IPS DF 4.7 (cell line): Measurements from ENCODE around the gene CDKL5.

Experiments used
- DNase-seq: peaks from one replicate; pipeline ENCODE4 v3.0.0-alpha.2; 2013; ENCODE audit warnings: low spot score; ENCODE audit errors: extremely low read depth

The CDKL5 gene

DNA sequence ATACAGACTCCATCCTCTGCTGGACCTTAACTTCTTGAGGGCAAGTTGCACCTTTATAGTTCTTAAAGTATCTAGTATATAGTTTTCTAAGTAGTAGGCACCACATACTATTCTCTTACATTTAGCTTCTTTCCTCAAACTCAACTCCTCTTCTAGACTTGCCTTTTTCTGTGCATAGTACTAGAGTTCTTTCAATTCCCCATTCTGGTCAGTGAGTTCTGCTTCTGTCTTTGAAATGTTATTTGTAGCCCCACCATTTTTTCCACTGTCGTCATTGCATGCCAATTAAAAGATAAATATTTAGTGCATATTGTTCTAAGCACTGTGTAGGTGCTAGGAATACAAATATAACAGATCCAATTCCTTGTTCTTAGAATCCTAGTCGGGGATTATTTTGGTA, 31.6 kb downstream of the CDKL5 start:
- no peak for DNase-seq

DNA sequence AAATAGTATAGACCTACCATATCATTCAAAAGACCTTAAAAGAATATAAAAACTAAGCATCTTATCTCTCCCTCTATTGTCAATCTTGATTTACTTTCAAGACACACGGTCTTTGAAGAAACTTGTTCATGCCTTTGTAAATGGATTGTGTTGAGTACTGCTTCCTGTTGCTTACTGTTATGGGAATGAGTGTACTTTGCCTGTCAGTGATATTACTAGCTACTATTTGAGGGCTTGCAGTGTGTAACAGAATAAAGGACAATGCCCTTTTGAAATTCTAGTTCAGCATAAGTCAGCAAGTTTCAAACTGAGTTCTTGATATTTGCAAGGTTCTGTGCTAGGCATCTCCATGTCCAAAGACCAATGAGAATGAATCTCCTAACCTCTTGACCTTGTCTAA, 36.0 kb downstream of the CDKL5 start:
- no peak for DNase-seq

DNA sequence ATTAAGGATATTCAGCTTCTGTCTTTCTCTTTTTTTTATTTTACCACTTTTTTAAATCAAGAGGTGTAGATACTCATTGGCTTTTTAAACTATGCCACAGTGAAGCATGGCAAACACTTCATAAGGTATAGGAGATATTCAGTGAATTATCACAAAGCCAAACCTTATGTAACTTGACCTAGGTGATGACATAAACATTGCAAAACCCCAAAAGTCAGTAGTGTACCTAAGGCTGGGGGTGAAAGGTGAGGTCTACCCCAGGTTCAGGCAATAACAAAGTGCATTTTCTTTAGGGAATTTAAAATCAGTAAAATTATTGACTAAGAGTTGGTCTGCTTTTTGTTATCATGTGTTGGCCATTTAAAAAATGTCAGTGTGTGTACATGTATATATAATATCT, 39.1 kb downstream of the CDKL5 start:
- DNase-seq = no peak

DNA sequence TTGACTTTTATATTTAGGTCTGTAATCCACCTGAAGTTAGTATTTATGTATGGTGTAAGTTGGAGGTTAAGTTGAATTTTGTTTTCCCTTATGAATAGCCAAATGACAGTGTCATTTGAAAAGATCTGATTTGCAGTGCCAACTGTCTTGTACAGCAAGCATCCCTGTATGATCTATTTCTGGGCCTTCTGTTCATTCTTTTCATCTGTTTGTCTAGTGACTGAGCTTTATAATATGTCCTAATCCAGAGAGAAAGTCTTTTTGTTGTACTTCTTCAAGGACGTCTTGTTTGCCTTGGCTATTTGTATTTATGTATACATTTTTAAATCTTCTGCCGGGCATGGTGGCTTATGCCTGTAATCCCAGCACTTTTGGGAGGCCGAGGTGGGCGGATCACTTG, 39.6 kb downstream of the CDKL5 start:
- DNase-seq = no peak

DNA sequence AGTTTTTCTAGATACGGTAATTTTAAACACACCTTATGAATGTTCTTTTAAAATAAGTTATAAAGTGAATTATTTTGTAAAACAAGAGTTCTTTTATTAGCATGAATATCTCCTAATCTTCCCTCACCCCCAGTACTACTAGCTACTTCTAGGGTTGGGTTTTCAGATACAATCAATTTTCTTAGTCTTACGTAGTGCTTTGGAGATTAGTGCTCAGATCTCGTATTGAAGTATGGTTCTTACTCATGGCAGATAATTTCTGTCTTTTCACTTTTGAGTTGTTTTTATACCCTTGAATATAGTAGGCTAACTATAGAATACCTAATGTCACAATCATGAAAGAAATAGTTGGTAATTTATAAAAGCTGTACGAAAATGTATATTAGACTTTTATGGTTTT, 43.2 kb downstream of the CDKL5 start:
- no peak for DNase-seq

DNA sequence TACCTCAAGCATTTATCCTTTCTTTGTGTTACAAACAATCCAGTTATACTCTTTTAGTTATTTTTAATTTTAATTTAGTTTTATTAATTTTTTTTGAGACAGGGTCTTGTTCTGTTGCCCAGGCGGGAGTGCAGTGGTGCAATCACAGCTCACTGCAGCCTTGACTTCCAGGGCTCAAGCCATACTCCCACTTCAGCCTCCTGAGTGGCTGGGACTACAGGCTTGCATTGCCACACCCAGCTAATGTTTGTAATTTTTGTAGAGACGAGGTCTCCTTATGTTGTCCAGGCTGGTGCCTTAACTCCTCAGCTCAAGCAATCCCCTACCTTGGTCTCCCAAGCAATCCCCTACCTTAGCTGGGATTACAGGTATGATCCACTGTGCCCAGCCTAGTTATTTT, 45.9 kb downstream of the CDKL5 start:
- DNase-seq = no peak

DNA sequence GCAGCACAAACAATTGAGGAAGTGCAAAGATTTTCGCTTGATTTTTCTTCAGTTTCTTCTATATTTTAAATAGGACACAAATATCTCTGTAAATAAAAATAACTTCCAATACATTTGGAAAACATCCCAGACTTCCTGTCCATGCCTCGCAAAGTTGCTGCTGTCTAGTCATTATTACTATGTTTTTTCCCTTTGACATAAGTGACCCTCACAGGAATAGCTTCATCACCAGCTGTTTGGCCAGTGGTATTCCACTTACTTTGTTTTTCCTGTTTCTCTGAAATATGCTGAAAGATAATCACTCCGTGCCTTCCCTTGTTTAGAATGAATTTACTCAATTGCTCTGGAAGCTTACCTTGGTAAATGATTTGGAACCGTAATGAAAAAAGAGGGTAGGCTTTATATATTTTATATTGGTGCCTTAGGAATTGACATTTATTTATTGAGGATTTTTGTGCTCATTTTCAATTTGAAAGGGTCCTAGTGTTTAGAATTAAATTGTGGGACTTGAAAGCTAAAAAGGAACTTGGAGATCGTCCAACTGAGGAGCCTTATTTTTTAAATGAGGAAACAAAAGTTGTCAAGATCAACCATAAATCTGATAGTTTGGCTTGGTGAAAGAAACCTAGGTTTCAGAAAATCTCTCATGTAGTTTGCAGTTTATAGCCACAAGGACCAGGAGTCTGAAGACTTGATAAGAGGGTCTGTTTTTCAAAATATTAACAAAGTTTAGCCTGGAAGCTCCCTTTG, 65.6 kb downstream of the CDKL5 start:
- no peak for DNase-seq

DNA sequence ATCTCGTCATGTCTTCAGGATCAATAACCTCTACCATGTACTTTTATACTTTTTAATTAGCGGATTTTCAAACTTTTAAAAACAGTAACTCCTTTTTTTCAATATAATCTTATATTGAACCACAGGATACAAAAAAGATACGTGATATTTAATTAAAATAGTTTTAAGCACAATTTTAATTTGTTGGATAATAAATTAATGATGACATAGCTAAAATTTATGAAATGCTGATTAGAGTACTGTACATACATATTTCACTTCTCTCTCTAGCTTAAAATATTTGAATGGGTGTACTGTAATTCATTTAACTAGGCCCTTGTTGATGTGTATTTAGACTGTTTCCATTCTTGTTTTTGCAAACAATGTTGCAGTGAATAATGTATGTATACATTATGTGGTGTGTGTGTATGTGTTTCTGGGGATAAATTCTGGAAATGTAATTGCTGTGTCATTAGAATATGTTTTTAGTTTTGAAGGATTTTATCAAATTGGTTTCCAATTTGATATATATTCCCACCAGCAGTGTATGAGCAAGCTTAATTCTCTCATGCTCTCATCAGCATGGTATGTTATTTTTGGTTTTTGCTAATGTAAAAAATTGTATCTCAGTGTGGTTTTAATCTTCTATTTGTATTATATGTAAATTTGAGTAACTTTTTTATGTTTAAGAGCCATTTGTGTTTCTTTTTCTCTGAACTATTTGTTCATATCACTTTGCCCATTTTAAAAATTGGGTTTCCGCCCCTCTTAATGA, 66.4 kb downstream of the CDKL5 start:
- DNase-seq = no peak

DNA sequence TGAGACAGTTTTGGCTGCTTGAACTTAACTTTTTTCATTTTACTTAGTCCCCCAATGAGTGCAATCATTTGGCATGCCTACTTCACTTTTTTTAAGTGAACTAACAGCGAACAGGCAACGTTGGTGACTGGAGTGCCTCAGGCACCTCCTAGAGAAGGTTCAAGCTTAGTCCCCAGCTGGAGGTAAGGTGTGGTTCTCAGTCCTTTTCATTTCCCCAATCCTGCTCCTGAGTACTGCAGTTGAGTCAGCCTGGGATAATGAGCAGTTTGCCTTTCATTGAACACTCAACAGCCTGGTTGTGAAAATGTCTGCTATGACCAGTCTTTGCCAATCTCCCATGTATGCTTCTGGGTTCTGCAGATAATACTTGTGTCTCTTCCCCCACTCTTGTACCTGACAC, 109.5 kb downstream of the CDKL5 start:
- no peak for DNase-seq

DNA sequence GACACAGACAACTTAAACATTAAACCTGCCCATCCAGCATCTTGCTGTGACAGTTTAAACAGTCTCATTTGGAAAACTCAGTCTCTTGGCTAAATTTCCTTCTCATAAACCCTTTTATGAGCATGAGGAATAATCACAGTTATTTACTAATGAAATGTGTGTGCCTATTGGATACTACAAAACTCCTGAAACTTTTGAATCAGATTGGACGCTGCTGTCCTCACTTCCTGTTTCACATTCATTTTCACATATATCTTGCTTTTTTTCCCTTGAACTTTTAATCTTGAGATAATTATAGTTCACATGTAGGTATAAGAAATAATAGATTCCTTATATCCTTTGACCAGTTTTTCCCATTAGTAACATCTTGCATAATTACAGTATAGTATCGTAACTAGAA, 111.7 kb downstream of the CDKL5 start:
- DNase-seq = no peak

DNA sequence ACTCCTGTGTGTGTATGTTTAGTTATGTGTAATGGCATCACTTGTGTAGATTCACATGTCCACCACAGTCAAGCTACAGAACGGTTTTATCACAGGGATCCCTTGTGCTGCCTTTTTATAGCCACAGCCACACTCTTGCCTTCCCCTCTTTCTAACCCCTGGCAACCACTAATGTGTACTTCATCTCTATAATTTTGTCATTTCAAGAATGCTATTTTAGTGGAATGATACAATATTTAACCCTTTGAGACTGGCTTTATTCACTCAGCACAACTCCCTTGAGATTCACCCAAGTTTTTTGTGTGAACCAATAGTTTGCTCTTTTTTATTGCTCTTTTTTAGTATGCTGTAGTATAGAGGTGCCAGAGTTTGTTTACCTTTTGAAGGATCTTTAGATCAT, 112.1 kb downstream of the CDKL5 start:
- no peak for DNase-seq

DNA sequence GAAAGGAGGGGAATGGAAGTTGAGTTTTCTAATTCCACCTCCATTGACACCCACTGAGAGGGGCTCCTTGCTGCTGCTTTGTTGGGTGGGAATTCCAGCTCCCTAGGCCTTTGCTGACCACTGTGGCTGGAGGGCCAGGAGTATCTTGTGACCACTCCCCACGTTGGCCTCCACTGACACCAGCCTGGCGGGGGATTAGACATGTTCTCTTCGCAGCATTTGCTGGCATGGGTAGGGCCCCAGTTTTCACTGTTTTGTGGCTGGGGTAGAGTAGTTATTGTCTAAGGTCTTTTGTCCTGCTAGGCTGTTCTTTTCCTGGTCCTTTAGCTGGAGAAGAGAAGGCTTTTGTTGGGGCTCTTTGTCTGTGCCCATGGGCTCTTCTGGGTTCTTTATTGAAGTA, 116.7 kb downstream of the CDKL5 start:
- DNase-seq = no peak

DNA sequence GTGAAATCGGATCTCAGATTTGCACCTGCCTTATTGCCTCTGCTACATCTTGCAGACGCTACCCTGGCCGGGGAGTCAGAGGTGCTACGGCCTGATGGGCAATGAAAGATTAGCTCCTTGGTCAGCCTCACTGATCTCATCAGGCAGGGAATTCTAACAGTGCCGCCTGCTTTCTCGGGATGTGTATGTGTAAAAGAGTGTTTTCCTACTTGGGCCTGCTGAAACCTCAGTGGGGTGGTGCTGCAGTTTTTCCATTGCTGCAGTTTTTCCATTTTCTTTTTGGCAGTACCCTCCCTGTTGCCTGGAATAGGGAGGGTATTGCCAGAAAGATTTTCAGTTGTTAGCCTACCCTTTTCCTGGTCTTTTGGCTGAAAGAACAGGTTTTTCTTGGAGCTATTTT, 117.5 kb downstream of the CDKL5 start:
- DNase-seq = no peak

DNA sequence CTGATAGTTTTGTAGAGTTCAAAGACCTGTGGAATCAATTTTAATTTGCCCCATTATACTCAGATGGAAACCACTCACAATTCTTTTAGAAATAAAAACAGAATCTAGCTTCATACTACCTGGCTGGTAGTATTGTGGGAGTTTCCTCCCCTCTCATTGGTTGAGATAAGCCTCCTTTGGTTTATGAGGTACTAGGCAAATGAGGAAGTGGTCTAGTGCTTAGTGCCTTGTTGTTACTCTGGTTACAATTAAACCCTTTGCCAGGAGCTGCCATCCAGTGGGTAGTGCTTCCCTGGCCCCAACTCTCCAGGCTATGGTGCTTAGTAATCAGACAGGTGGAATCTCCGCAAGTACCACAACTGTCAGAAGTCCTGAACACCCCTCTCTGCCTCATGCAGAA, 118.3 kb downstream of the CDKL5 start:
- DNase-seq = no peak

DNA sequence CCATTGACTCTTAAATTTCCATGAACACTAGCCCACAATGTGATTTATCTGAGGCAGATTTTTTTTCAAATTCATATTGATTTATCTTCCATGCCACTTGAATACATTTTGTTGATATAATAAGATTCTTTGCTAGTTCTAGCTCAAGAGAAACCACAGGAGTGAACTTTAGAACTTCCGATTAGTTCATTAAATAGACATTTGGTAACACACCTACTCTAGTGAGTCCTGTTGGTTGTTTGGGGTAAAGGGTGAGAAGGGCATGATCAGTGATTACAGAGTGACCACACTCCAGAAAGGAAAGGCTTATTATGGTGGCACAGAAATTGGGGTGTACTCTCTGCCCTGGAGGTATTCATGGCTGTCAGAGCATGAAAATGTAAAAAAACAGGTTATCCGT, 120.4 kb downstream of the CDKL5 start:
- DNase-seq = no peak

DNA sequence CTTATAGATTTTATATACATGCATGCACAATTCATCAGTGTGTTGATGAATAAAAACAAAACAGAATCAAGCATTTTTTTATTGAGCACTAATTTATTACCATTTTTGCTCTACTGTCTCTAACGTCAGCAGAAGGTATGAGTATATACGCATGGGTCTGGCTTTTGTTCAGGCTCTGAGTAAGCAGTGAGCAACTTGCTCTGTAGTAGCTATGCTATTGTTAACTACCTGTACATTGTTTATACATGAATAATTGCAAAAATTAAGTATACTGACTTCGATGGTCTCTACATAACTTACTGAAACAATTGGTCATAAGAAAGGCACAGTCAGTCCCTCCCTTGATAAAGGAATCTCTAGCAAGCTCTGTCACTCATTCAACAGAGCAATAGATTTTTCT, 123.6 kb downstream of the CDKL5 start:
- no peak for DNase-seq

DNA sequence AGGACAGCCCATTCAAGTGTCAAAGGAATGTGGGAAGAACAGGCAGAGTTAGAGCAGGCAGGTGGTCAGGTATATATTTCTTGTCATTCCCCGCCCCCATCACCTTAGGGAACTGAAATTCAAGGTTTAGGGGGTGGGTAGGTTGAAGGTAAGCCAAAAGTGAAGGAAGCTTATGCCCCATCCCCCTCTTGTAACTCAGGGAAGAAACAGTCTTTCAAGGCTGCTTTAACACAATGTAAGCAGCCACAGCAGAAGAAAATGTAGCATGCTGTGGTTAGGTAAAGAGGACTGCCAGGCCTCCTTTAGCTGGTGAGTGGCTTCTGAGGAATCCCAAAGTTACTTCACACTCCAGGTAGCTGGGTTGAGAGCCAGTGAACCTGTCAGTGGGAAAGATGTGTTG, 124.2 kb downstream of the CDKL5 start:
- DNase-seq = no peak

DNA sequence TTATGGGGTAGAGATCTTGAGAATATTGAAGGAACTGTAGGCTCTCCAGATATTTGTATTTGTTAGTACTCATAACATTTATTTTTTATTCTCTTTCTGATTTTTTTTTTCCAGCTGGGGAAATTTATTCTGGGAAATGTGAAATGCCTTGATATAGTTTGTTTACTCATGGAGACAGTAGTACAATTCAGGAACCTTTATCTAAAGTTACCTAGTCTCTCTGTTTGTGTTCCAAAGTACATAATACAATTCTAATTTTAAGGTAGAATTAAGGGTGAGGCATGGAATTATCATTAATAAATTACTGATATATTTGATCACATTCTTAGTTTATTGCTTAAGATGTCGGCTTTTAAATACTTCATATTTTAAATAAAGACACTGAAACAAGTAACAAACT, 132.5 kb downstream of the CDKL5 start:
- no peak for DNase-seq

DNA sequence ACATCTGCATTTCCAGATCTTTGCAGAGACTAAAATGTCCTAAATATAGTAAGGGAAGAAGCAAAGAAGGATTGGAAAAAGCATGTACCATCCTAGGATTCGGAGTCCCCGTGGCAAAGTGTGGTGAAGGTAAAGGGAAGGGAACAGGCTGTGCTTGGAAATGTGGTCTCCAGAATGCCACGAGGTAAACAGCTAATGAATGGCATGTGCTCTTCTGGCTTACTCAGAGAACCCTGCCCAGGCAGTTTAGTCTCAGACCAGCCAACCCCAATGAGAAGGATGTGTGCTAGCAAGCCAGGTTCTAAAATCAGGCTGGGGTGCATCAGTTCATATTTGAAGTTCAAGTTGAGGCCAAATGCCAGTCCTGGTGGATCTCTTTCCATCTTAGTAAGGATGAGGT, 133.4 kb downstream of the CDKL5 start:
- no peak for DNase-seq

DNA sequence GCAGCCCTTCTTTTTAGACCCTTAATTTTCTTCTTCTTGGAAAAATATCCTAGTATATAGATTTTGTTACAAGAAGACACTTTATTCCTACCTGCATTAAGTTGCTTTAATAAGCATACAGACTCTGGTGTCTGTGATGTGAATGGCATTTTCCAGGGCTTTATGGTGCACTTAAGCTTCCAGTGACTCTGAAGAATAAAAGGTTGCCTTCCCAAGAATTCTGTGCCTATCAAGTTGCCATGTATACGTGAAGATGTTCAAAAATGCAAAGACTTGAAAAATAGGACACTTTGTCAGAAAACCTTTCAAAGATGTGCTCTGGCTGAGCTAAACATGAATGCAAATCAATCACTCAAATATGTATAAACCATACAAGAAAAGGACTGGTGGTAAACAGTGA, 135.6 kb downstream of the CDKL5 start:
- no peak for DNase-seq

DNA sequence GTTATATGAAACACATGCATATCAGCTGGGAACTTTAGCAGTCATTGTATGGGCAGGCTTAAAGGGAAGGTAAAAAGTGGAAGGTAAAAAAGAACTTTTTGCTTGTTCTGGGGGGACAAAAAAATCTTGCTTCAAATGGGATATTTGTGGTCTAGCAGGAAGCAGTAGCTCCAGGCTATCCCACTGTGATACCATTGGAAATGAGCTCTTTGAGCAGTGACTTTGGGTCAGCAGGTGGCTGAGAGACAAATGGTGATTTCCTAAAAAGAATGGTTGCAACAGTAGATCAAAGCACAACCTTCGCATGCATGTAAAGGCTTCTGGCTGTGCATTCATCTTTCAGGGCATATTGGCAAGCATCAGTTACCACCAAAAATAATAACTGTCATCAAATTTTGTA, 140.3 kb downstream of the CDKL5 start:
- no peak for DNase-seq

DNA sequence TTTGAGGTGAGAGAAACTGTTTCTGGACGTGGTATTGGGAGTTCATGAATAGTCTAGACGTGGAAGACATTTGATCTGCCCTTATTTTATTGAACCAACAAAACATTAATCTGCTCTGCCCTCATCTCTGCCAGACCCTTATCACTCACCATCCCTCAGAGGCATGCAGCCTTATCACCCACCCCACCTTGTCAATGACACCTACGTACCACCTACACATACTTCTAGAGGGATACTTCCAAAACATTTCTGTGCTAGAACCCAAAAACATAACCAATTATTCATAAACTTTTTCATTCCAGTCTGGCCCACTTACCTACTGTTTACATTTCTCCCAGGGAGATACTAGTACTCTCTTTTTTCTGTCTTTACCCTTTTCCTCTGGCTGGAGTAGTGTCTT, 141.3 kb downstream of the CDKL5 start:
- DNase-seq = no peak

DNA sequence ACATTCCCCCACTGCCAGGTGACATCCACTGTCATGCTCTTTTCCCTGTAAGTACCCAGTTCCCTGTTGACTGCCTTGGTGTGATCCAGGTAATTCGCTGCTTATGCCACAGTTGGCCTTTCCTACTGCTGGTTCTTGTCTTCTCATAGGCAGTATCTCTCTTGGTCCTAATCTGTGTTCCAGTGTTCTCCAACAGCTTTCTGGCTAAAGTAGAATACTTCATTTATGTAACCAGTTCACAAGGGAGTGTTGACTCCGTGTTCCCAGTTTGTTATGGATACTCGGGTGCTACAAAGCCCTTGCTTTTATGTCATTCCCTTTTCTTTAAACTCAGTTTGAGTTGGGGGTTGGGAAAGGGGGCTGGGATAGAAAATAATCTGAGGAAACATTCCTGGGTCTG, 148.1 kb downstream of the CDKL5 start:
- DNase-seq = no peak
